NCI-H1930 (cell line): ENCODE measurements around the gene SMIM38.

Experiments
- DNase-seq, 2 experiments: peaks; one replicate each; lab custom pipeline; 2025; lab: John Stamatoyannopoulos, UW

Gene SMIM38

GRCh38 chr11:69155302-69156234 is at the start of gene SMIM38:
SMIM38 (plus strand) TSS chr11:69155935; CDS start chr11:69157847, 1,912 bp downstream.
- no peak for DNase-seq

GRCh38 chr11:69106031-69106811 is 49.5 kb upstream of the SMIM38 start:
- DNase-seq: no peak

- DNase-seq: no peak
These were observed 48.3 kb upstream of the SMIM38 start for GRCh38 chr11:69107413-69107812.

GRCh38 chr11:69108030-69108429 is 47.7 kb upstream of the SMIM38 start:
- no peak for DNase-seq

GRCh38 chr11:69108559-69108958 is 47.2 kb upstream of the SMIM38 start:
- DNase-seq: no peak

- no peak for DNase-seq
These were observed 46.6 kb upstream of the SMIM38 start for GRCh38 chr11:69109101-69109500.

- no peak for DNase-seq
These were observed 45.3 kb upstream of the SMIM38 start for GRCh38 chr11:69110451-69110850.

GRCh38 chr11:69111624-69112542 is 43.9 kb upstream of the SMIM38 start:
- DNase-seq: no peak

- DNase-seq: no peak
These were observed 42.5 kb upstream of the SMIM38 start for GRCh38 chr11:69113226-69113625.

- no peak for DNase-seq
These were observed 41.9 kb upstream of the SMIM38 start for GRCh38 chr11:69113646-69114340.

- DNase-seq: no peak
These were observed 41.4 kb upstream of the SMIM38 start for GRCh38 chr11:69114362-69114761.

- no peak for DNase-seq
These were observed 40.8 kb upstream of the SMIM38 start for GRCh38 chr11:69114811-69115523.

- DNase-seq: no peak
These were observed 39.9 kb upstream of the SMIM38 start for GRCh38 chr11:69115586-69116560.

- DNase-seq: no peak
These were observed 39.1 kb upstream of the SMIM38 start for GRCh38 chr11:69116671-69117070.

GRCh38 chr11:69119190-69119589 is 36.5 kb upstream of the SMIM38 start:
- DNase-seq: no peak

GRCh38 chr11:69120096-69120875 is 35.4 kb upstream of the SMIM38 start:
- DNase-seq: no peak

- DNase-seq: no peak
These were observed 34.7 kb upstream of the SMIM38 start for GRCh38 chr11:69121021-69121420.

GRCh38 chr11:69121621-69122325 is 34.0 kb upstream of the SMIM38 start:
- DNase-seq: no peak
